OCI-LY3 (cell line): ENCODE results near the gene ESRRA.

Experiments
- H2AFZ ChIP-seq: fragments of 200-600, 300-600 bp; shearing (Covaris generic); 2 replicates; pipeline ENCODE4 v1.6.0; 2014; ENCODE audit warnings: antibody characterized with exemption, low read depth, low read length
- H3K27ac ChIP-seq: fragments of 200-600, 300-600 bp; sonication (generic); 2 replicates; pipeline ENCODE4 v1.5.1; 2014; ENCODE audit warnings: mild to moderate bottlenecking, low read length, moderate library complexity, mixed read lengths
- H3K27me3 ChIP-seq: fragments of 200-600, 300-600 bp; sonication (generic); 2 replicates; pipeline ENCODE4 v1.6.1; 2014; ENCODE audit warnings: low read depth, low read length, mixed read lengths
- H3K36me3 ChIP-seq: fragments of 200-600, 300-600 bp; sonication (generic); replicated peaks from 2 replicates; pipeline ENCODE3; 2014; ENCODE audit warnings: low read depth, low read length, mixed read lengths
- H3K4me1 ChIP-seq: fragments of 300-600, 200-600 bp; sonication (generic); 2 replicates; pipeline ENCODE4 v1.6.1; 2014; ENCODE audit warnings: low read length, mixed read lengths
- H3K4me2 ChIP-seq: fragments of 200-600, 300-600 bp; sonication (generic); 2 replicates; pipeline ENCODE4 v1.6.1; 2014; ENCODE audit warnings: low read length, mixed read lengths
- H3K4me3 ChIP-seq: fragments of 300-600, 200-600 bp; sonication (generic); 2 replicates; pipeline ENCODE4 v1.5.1; 2014; ENCODE audit warnings: antibody characterized with exemption, mild to moderate bottlenecking, low read length, moderate library complexity
- H3K79me2 ChIP-seq: fragments of 300-600, 200-600 bp; shearing (Covaris generic); 2 replicates; pipeline ENCODE4 v1.6.1; 2014; ENCODE audit warnings: mild to moderate bottlenecking, low read length, mixed read lengths
- H3K9ac ChIP-seq: fragments of 300-600, 200-600 bp; shearing (Covaris generic); 2 replicates; pipeline ENCODE4 v1.6.0; 2014; ENCODE audit warnings: mild to moderate bottlenecking, low read length, moderate library complexity
- H3K9me3 ChIP-seq: fragments of 200-600, 300-600 bp; shearing (Covaris generic); 2 replicates; pipeline ENCODE4 v1.6.1; 2014; ENCODE audit warnings: low read length, mixed read lengths; ENCODE audit not compliant: insufficient read depth
- H4K20me1 ChIP-seq: fragments of 200-600, 300-600 bp; sonication (generic); 2 replicates; pipeline ENCODE4 v1.6.1; 2016; ENCODE audit warnings: low read length, mixed read lengths; ENCODE audit not compliant: insufficient read depth
- CTCF ChIP-seq: fragments of 200-600, 300-600 bp; sonication (generic); IDR thresholded peaks from 2 replicates; pipeline ENCODE4 v1.5.1; 2014; ENCODE audit warnings: antibody characterized with exemption, low read length, low read depth
- EZH2phosphoT487 ChIP-seq: fragments of 200-600 bp; shearing (Covaris generic); IDR thresholded peaks from 2 replicates; pipeline ENCODE4 v1.6.1; 2018; ENCODE audit warnings: antibody characterized with exemption, mixed run types, low read depth

The ESRRA gene

GRCh38 chr11:64275031-64275800, 30.1 kb upstream of the ESRRA start:
- Histone ChIP-seq H4K20me1 (no peaks in the 10 kb centered on the region), H2AFZ (no peak overlapping the region), H3K27me3 (no peaks in the 10 kb centered on the region), H3K4me3 (no peak overlapping the region), H3K4me1 (peaks cover 21% of the 10 kb centered on the region; the same call in 1 of the 2 replicates), H3K9me3 (no peaks in the 10 kb centered on the region), H3K9ac (no peak overlapping the region), H3K36me3 (peaks cover 12% of the 10 kb centered on the region), H3K79me2 (peaks cover 13% of the 10 kb centered on the region), H3K27ac (no peak overlapping the region), H3K4me2 (peak overlapping the region; percentile 5; the same call in 1 of the 2 replicates)
- TF ChIP-seq EZH2phosphoT487: no peak
- TF ChIP-seq CTCF: no peak

GRCh38 chr11:64275841-64276240, 29.5 kb upstream of the ESRRA start:
- H3K27me3 ChIP-seq: no peaks in the 10 kb centered on the region
- TF ChIP-seq CTCF (no peak), EZH2phosphoT487 (no peak)
- no peak overlapping the region for H2AFZ ChIP-seq
- no peak overlapping the region for H3K4me2 ChIP-seq
- no peak overlapping the region for H3K9ac ChIP-seq
- peaks cover 21% of the 10 kb centered on the region; the same call in 1 of the 2 replicates for H3K4me1 ChIP-seq
- H3K79me2 ChIP-seq: peaks cover 13% of the 10 kb centered on the region
- H3K27ac ChIP-seq: no peak overlapping the region
- H3K36me3 ChIP-seq: peaks cover 12% of the 10 kb centered on the region
- no peaks in the 10 kb centered on the region for H4K20me1 ChIP-seq
- H3K4me3 ChIP-seq: no peak overlapping the region
- no peaks in the 10 kb centered on the region for H3K9me3 ChIP-seq

GRCh38 chr11:64276653-64277431, 28.5 kb upstream of the ESRRA start:
- Histone ChIP-seq H4K20me1 (no peaks in the 10 kb centered on the region), H2AFZ (no peak overlapping the region), H3K27me3 (no peaks in the 10 kb centered on the region), H3K4me1 (peaks cover 19% of the 10 kb centered on the region; the same call in 1 of the 2 replicates), H3K27ac (no peak overlapping the region), H3K4me3 (no peak overlapping the region), H3K79me2 (peaks cover 9% of the 10 kb centered on the region), H3K9me3 (no peaks in the 10 kb centered on the region), H3K4me2 (no peak overlapping the region), H3K36me3 (peaks cover 12% of the 10 kb centered on the region), H3K9ac (no peak overlapping the region)
- TF ChIP-seq CTCF: no peak
- TF ChIP-seq EZH2phosphoT487: no peak

GRCh38 chr11:64278576-64279190, 26.6 kb upstream of the ESRRA start:
- no peak for TF ChIP-seq EZH2phosphoT487
- no peak for TF ChIP-seq CTCF
- Histone ChIP-seq H2AFZ (no peak overlapping the region), H3K4me2 (no peak overlapping the region), H3K27ac (no peak overlapping the region), H3K36me3 (peaks cover 18% of the 10 kb centered on the region), H3K4me1 (peaks cover 13% of the 10 kb centered on the region; the same call in 1 of the 2 replicates), H3K9ac (no peak overlapping the region), H3K4me3 (no peak overlapping the region), H3K9me3 (no peaks in the 10 kb centered on the region), H4K20me1 (no peaks in the 10 kb centered on the region), H3K79me2 (peaks cover 5% of the 10 kb centered on the region; the same call in 1 of the 2 replicates), H3K27me3 (no peaks in the 10 kb centered on the region)
